ENCODE measurements around the gene BYSL.

BYSL gene

GRCh38 chr6:41878961-41879405 is 42.3 kb upstream of the BYSL start:
- TF ChIP-seq ELF4 (IDR thresholded peaks at IDR 0.05), result no peak
- TF ChIP-seq HDGF (IDR thresholded peaks at IDR 0.05; ENCODE audit: borderline replicate concordance), result no peak
- TF ChIP-seq BHLHE40 (IDR thresholded peaks at IDR 0.05; ENCODE audit: borderline replicate concordance), result no peak
- no peak for TF ChIP-seq ZNF384 (IDR thresholded peaks at IDR 0.05)
- no peak for TF ChIP-seq SUZ12 (IDR thresholded peaks at IDR 0.05)
- TF ChIP-seq FOXM1 (IDR thresholded peaks at IDR 0.05; ENCODE audit: borderline replicate concordance), result no peak
- TF ChIP-seq TARDBP (IDR thresholded peaks at IDR 0.05), result no peak
- no peak for TF ChIP-seq PKNOX1 (IDR thresholded peaks at IDR 0.05)
- TF ChIP-seq SP1 (IDR thresholded peaks at IDR 0.05), result no peak
- no peak for TF ChIP-seq L3MBTL2 (conservative IDR thresholded peaks at IDR 0.05)
- TF ChIP-seq FOXK2 (IDR thresholded peaks at IDR 0.05), result no peak
- no peak for TF ChIP-seq ARNT (IDR thresholded peaks at IDR 0.05)
- TF ChIP-seq CTBP1 (IDR thresholded peaks at IDR 0.05; ENCODE audit: borderline replicate concordance), result no peak
- TF ChIP-seq FOXA1 (IDR thresholded peaks at IDR 0.05), result no peak
- CTCF ChIA-PET, result no interaction called here
- DNase-seq (ENCODE audit: extremely low spot score), result no peak
- POLR2A ChIA-PET, result no interaction called here

- DNase-seq (ENCODE audit: extremely low spot score), result no peak
- ChIA-PET POLR2A (no interaction called here), CTCF (no interaction called here)
- TF ChIP-seq SP1 (IDR thresholded peaks at IDR 0.05) (no peak), ARNT (IDR thresholded peaks at IDR 0.05) (no peak)
These were observed 39.8 kb upstream of the BYSL start for GRCh38 chr6:41881506-41881905.

GRCh38 chr6:41884957-41885356 is 36.3 kb upstream of the BYSL start:
- ChIA-PET POLR2A (no interaction called here), CTCF (no interaction called here)
- no peak for TF ChIP-seq FOXM1 (IDR thresholded peaks at IDR 0.05; ENCODE audit: borderline replicate concordance)
- no peak for TF ChIP-seq ZNF384 (IDR thresholded peaks at IDR 0.05)
- no peak for TF ChIP-seq BHLHE40 (IDR thresholded peaks at IDR 0.05; ENCODE audit: borderline replicate concordance)
- no peak for TF ChIP-seq SUZ12 (IDR thresholded peaks at IDR 0.05)
- DNase-seq (ENCODE audit: extremely low spot score), result no peak

GRCh38 chr6:41885930-41886329 is 35.4 kb upstream of the BYSL start:
- DNase-seq (ENCODE audit: extremely low spot score), result no peak
- ChIA-PET CTCF (interaction anchor here (0.5 kb wide), 1 partner anchor 686 kb away, joined by 3 read pairs; no protein-coding TSS in a partner anchor), POLR2A (no interaction called here)
- TF ChIP-seq FOXM1 (IDR thresholded peaks at IDR 0.05; ENCODE audit: borderline replicate concordance) (no peak), FOXK2 (IDR thresholded peaks at IDR 0.05) (no peak), CTBP1 (IDR thresholded peaks at IDR 0.05; ENCODE audit: borderline replicate concordance) (no peak), ZNF384 (IDR thresholded peaks at IDR 0.05) (no peak), HDGF (IDR thresholded peaks at IDR 0.05; ENCODE audit: borderline replicate concordance) (no peak), L3MBTL2 (conservative IDR thresholded peaks at IDR 0.05) (no peak), BHLHE40 (IDR thresholded peaks at IDR 0.05; ENCODE audit: borderline replicate concordance) (no peak), LEF1 (IDR thresholded peaks at IDR 0.05; ENCODE audit: borderline replicate concordance) (no peak), NFRKB (IDR thresholded peaks at IDR 0.05) (no peak), SP1 (IDR thresholded peaks at IDR 0.05) (no peak), TARDBP (IDR thresholded peaks at IDR 0.05) (no peak), FOXA1 (IDR thresholded peaks at IDR 0.05) (no peak), SUZ12 (IDR thresholded peaks at IDR 0.05) (no peak), ARNT (IDR thresholded peaks at IDR 0.05) (no peak), PKNOX1 (IDR thresholded peaks at IDR 0.05) (no peak), ELF4 (IDR thresholded peaks at IDR 0.05) (no peak)

GRCh38 chr6:41887331-41887751 is 34.0 kb upstream of the BYSL start:
- CTCF ChIA-PET, result no interaction called here
- TF ChIP-seq PKNOX1 (IDR thresholded peaks at IDR 0.05) (no peak), BHLHE40 (IDR thresholded peaks at IDR 0.05; ENCODE audit: borderline replicate concordance) (no peak), FOXM1 (IDR thresholded peaks at IDR 0.05; ENCODE audit: borderline replicate concordance) (no peak), TARDBP (IDR thresholded peaks at IDR 0.05) (no peak)
- no peak for DNase-seq (ENCODE audit: extremely low spot score)
- POLR2A ChIA-PET, result interaction anchor here (0.7 to 0.9 kb wide), 2 partner anchors 8 to 100 kb away, joined by 3 to 4 read pairs; partner anchors contain the start of genes TOMM6 and USP49

- DNase-seq (ENCODE audit: extremely low spot score), result no peak
- CTCF ChIA-PET, result no interaction called here
These were observed 28.3 kb upstream of the BYSL start for GRCh38 chr6:41892921-41893564.

More at GRCh38 chr6:41892921-41893564, 28.3 kb upstream of the BYSL start:
- TF ChIP-seq PKNOX1 (IDR thresholded peaks at IDR 0.05) (no peak), SUZ12 (IDR thresholded peaks at IDR 0.05) (no peak), ELF4 (IDR thresholded peaks at IDR 0.05) (no peak), HDGF (IDR thresholded peaks at IDR 0.05; ENCODE audit: borderline replicate concordance) (no peak), TARDBP (IDR thresholded peaks at IDR 0.05) (no peak), SP1 (IDR thresholded peaks at IDR 0.05) (no peak), FOXK2 (IDR thresholded peaks at IDR 0.05) (no peak), FOXM1 (IDR thresholded peaks at IDR 0.05; ENCODE audit: borderline replicate concordance) (no peak), BHLHE40 (IDR thresholded peaks at IDR 0.05; ENCODE audit: borderline replicate concordance) (no peak)
- POLR2A ChIA-PET, result no interaction called here
